ENCODE results near the gene PLEKHO2.

- TF ChIP-seq CTCF (IDR thresholded peaks at IDR 0.05) (no peak), POLR2AphosphoS5 (IDR thresholded peaks at IDR 0.05) (no peak), POLR2A (IDR thresholded peaks at IDR 0.05) (no peak)
These were observed 12.7 kb upstream of the PLEKHO2 start for GRCh38 chr15:64828985-64829384.
